Lung (tissue), 12 donors: ENCODE measurements around the gene ACLY. TPM values are rescaled to one million over a fixed set of nuclear protein-coding genes. Genes with fewer than 3 reads are reported as not detected.

Source experiments
- ATAC-seq: fragments of 200-7000 bp; cut with Tn5 transposase; one replicate; pipeline ENCODE4 v1.9.1; 2020; ENCODE audit warnings: moderate number of reproducible peaks; ENCODE audit not compliant: insufficient read depth, low FRiP score
- DNase-seq, 3 donors: peaks; one replicate each; pipeline ENCODE4 v3.0.0-alpha.2; 2013 to 2017
- H3K27ac ChIP-seq, 2 donors: one replicate each; pipeline ENCODE4 v1.5.1; 2013; ENCODE audit warnings: mild to moderate bottlenecking in 2 of 2, moderate library complexity in 2 of 2, control low read depth in 1 of 2, inconsistent platforms in 1 of 2, low read depth in 1 of 2, low read length in 1 of 2
- H3K27me3 ChIP-seq, 3 donors: one replicate each; pipeline ENCODE4 v1.5.1; 2013; ENCODE audit warnings: low read length in 2 of 3; ENCODE audit not compliant: control insufficient read depth in 3 of 3, insufficient read depth in 3 of 3
- H3K36me3 ChIP-seq, 4 donors: one replicate each; pipeline ENCODE4 v1.5.1; 2013; ENCODE audit warnings: low read length in 4 of 4, mild to moderate bottlenecking in 1 of 4, moderate library complexity in 1 of 4; ENCODE audit not compliant: control insufficient read depth in 4 of 4, insufficient read depth in 4 of 4
- H3K4me1 ChIP-seq, 5 donors: one replicate each; pipeline ENCODE4 v1.5.1; 2013; ENCODE audit warnings: low read length in 5 of 5, mild to moderate bottlenecking in 2 of 5, moderate library complexity in 1 of 5; ENCODE audit not compliant: control insufficient read depth in 5 of 5, insufficient read depth in 5 of 5
- H3K4me3 ChIP-seq: one replicate; pipeline ENCODE4 v1.5.1; 2013; ENCODE audit warnings: mild to moderate bottlenecking, control low read depth, moderate library complexity
- H3K9ac ChIP-seq, 2 donors: one replicate each; pipeline ENCODE4 v1.5.1; 2013; ENCODE audit warnings: low read length in 2 of 2, control low read depth in 1 of 2; ENCODE audit not compliant: insufficient read depth in 1 of 2
- H3K9me3 ChIP-seq, 4 donors: one replicate each; pipeline ENCODE4 v1.5.1; 2013; ENCODE audit warnings: low read length in 3 of 4, mild to moderate bottlenecking in 1 of 4, moderate library complexity in 1 of 4; ENCODE audit not compliant: control insufficient read depth in 4 of 4, insufficient read depth in 3 of 4
- CTCF ChIP-seq: IDR thresholded peaks from 2 replicates; pipeline ENCODE4 v1.5.1; 2012; ENCODE audit warnings: mild to moderate bottlenecking; ENCODE audit errors: control extremely low read depth, extremely low read depth
- WGBS, 2 donors: extraction: QIAGEN DNeasy Blood & Tissue Kit; methylation state at CpG; one replicate each; pipeline ENCODE4 v1.1.7; 2013; 5-methylcytosine and 5-hydroxymethylcytosine counted together
- polyA plus RNA-seq, 2 donors: library from polyadenylated mRNA; stranded (reverse); fragments of 200-250 nt; gene quantifications; one replicate each; pipeline ENCODE4 v1.2.1, GENCODE V29; 2013
- total RNA-seq, 2 donors: library from RNA; depleted of rRNA in 1 of 2; stranded (reverse); fragments of >200 nt in 1 of 2; gene quantifications; one replicate each; pipeline ENCODE4 v1.2.1, GENCODE V29; 2014 to 2021
- donor health status: control.
- donor health status: control.
- donor health status: Bipolar disorder and iron deficiency.
- donor health status: healthy.
- donor health status: DM: yes; HTN: yes; CAD: no.

The ACLY gene
- total and polyA plus RNA-seq, 4 donors = 27.5 to 158 (median 79.0) TPM

- no peak overlapping the region for H3K4me3 ChIP-seq
- H3K9ac ChIP-seq = no peak overlapping the region
- DNase-seq (no peak), ATAC-seq (no peak)
- TF ChIP-seq CTCF = no peak
- 78 to 79% methylated on average over 6 of the region's 6 CpGs for WGBS, 2 donors
- H3K9me3 ChIP-seq = no peaks in the 10 kb centered on the region
- no peaks in the 10 kb centered on the region for H3K36me3 ChIP-seq
- H3K27me3 ChIP-seq = no peaks in the 10 kb centered on the region
- peaks cover 0 to 13% (median 0%) of the 10 kb centered on the region in 5 donors for H3K4me1 ChIP-seq
- H3K27ac ChIP-seq = no peak overlapping the region
Measured at GRCh38 chr17:41928693-41929251, 10.0 kb upstream of the ACLY start.

- no peak overlapping the region for H3K4me3 ChIP-seq
- H3K9ac ChIP-seq = no peak overlapping the region
- no peaks in the 10 kb centered on the region for H3K36me3 ChIP-seq
- no peaks in the 10 kb centered on the region for H3K27me3 ChIP-seq
- no peak for DNase-seq
- no peak for ATAC-seq
- H3K4me1 ChIP-seq = peaks cover 0 to 11% (median 0%) of the 10 kb centered on the region in 5 donors
- H3K27ac ChIP-seq = no peak overlapping the region
- no peak for TF ChIP-seq CTCF
- no peaks in the 10 kb centered on the region for H3K9me3 ChIP-seq
- WGBS, 2 donors = 84 to 90% methylated on average over 7 of the region's 7 CpGs
Measured at GRCh38 chr17:41925991-41926590, 7.3 kb upstream of the ACLY start.

GRCh38 chr17:41920580-41920955 lies 1.8 kb upstream of the ACLY start:
- Histone ChIP-seq H3K9ac (no peak overlapping the region), H3K4me1 (peaks cover 0 to 24% (median 7%) of the 10 kb centered on the region in 5 donors), H3K4me3 (no peak overlapping the region), H3K9me3 (no peaks in the 10 kb centered on the region), H3K36me3 (no peaks in the 10 kb centered on the region), H3K27me3 (no peaks in the 10 kb centered on the region), H3K27ac (no peak overlapping the region)
- no peak for TF ChIP-seq CTCF
- 98 to 100% methylated on average over 5 of the region's 5 CpGs for WGBS, 2 donors
- ATAC-seq (no peak), DNase-seq (no peak)
